Measurements from ENCODE around the gene CAPZA2.

CAPZA2 gene

GRCh38 chr7:116861717-116862116 is 670 bp upstream of the CAPZA2 start:
- in situ Hi-C loops (cut with MboI; ENCODE audit: low sequenced_read_pairs) = no loop called here

- in situ Hi-C loops (cut with MboI; ENCODE audit: low sequenced_read_pairs) = no loop called here
Observed at GRCh38 chr7:116862951-116863670, 724 bp downstream of the CAPZA2 start.

GRCh38 chr7:116863936-116864500 is 1.6 kb downstream of the CAPZA2 start:
- in situ Hi-C loops (cut with MboI; ENCODE audit: low sequenced_read_pairs) = no loop called here

- in situ Hi-C loops (cut with MboI; ENCODE audit: low sequenced_read_pairs) = no loop called here
Observed at GRCh38 chr7:116871061-116871700, 8.8 kb downstream of the CAPZA2 start.

- in situ Hi-C loops (cut with MboI; ENCODE audit: low sequenced_read_pairs) = no loop called here
Observed at GRCh38 chr7:116872026-116872425, 9.6 kb downstream of the CAPZA2 start.

GRCh38 chr7:116873619-116874018 is 11.2 kb downstream of the CAPZA2 start:
- in situ Hi-C loops (cut with MboI; ENCODE audit: low sequenced_read_pairs) = no loop called here

GRCh38 chr7:116876664-116877442 is 14.5 kb downstream of the CAPZA2 start:
- in situ Hi-C loops (cut with MboI; ENCODE audit: low sequenced_read_pairs) = no loop called here

DNA sequence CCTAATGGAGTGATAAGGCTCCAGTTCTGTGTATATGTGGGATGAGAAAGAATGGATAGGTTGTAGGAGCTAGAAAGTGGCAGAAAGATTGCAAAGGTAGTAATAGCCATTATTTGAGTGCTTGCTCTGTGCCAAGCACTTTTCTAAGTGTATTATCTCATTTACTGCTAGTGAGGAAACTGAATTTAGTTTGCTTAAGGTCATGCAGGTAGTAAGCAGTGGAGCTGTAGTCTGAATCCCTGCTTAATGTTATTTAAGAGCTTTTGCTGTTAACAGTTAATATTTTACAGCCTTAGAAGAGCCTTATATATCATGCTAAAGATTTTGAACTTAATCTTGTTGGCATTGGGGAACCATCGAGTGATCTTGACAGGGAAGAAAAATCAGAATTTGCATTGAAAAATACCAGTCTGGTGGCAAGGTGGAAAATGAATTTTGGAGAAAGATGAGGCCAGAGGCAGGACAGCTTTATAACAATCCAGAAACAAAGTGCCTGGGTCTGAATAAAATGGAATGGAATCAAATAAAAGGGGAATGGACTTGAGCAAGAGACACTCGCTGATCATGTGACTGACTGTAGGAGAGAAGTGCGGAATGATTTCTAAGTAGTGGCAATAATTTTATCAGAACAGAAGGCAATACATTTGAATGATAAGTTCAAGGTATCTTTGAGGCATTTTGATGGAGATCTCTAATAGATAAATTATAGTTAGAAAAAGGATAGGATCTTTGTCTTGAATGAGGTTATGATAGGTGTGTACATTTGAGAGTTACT is 15.2 kb downstream of the CAPZA2 start:
- in situ Hi-C loops (cut with MboI; ENCODE audit: low sequenced_read_pairs) = no loop called here

DNA sequence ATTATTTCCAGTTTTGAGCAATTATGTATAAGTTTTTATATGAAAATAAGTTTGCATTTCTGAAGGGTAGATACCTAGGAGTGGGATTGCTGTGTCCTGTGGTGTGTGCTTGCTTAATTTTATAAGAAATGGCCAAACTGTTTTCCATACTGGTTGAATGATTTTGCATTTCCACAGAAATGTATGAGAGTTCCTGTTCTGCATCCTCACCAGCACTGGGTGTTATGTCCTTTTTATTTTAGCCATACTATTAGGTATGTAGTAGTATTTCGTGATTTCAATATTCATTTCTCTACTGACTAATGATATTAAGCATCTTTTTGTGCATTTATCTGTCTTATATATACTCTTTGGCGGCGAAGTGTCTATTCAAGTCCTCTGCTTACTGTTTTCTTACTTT is 22.3 kb downstream of the CAPZA2 start:
- in situ Hi-C loops (cut with MboI; ENCODE audit: low sequenced_read_pairs) = no loop called here

GRCh38 chr7:116885724-116886123 is 23.3 kb downstream of the CAPZA2 start:
- in situ Hi-C loops (cut with MboI; ENCODE audit: low sequenced_read_pairs) = no loop called here

- in situ Hi-C loops (cut with MboI; ENCODE audit: low sequenced_read_pairs) = no loop called here
Observed at GRCh38 chr7:116886543-116887156, 24.3 kb downstream of the CAPZA2 start.

- in situ Hi-C loops (cut with MboI; ENCODE audit: low sequenced_read_pairs) = no loop called here
Observed at GRCh38 chr7:116888895-116889294, 26.5 kb downstream of the CAPZA2 start.

DNA sequence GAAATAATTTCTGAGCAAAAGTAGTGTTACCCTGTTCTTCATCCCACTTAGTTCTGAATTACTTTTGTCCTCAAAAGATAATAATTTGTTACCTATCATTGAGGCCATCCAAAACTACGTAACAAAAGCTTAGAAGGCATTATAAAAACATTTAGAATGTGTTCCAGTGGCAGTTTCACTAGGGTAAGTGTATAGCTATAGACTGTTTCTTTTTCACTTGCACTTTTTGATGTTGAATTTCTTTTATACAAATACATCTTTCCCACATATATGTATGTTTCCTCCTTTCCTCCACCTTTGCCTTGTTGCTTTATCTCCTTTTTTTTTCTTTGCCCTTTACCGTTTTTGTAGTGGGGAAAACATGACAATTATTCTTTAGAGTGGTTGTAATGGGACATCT is 33.5 kb downstream of the CAPZA2 start:
- in situ Hi-C loops (cut with MboI; ENCODE audit: low sequenced_read_pairs) = no loop called here

DNA sequence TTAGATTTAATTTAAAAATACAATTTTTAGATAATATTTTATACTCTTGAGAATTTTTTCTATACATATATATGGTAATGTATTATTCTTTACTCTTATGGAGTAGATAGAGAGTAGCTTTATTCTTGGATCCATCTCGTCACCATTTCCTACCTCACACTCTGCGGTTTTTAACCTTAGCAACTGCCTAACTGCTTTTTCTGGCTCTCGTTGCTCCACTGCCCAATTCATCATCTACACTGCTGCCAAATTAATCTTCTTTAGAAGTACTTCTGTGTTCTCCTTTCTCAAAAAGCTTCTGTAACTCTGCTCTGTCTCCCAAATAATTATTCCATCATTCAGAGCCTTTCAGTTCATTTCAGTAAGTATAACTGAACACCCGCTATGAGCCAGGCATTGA is 35.3 kb downstream of the CAPZA2 start:
- in situ Hi-C loops (cut with MboI; ENCODE audit: low sequenced_read_pairs) = no loop called here

DNA sequence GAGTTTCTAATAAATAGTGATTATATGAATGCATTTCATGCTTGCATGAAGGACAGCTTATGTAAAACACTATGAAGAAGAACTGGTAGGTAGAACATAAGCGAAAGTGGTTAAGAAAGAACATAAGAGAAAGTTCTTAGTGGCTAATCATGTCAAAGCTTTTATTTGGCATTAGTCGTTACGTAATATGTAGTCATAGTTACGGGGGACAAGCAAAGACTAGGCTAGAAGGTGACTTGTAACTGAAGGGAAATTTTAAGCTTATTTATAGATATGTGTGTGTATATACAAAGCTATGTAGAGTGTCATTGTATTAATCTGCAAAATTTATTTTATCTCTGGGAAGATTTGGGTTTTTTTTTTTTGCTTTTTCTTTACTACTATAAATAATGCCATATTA is 36.9 kb downstream of the CAPZA2 start:
- in situ Hi-C loops (cut with MboI; ENCODE audit: low sequenced_read_pairs) = no loop called here

DNA sequence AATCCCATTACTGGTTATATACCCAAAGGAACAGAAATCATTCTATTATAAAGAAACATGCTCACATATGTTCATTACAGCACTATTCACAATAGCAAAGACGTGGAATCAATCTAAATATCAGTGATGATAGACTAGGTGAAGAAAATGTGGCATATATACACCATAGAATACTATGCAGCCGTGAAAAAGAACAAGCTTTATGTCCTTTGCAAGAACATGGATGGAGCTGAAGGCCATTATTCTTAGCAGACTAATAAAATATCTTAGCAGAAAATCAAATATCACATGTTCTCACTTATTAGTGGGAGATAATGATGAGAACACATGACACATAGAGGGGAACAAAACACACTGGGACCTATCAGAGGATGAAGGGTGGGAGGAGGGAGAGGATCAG is 38.8 kb downstream of the CAPZA2 start:
- in situ Hi-C loops (cut with MboI; ENCODE audit: low sequenced_read_pairs) = no loop called here

GRCh38 chr7:116902867-116903266 is 40.5 kb downstream of the CAPZA2 start:
- in situ Hi-C loops (cut with MboI; ENCODE audit: low sequenced_read_pairs) = no loop called here

DNA sequence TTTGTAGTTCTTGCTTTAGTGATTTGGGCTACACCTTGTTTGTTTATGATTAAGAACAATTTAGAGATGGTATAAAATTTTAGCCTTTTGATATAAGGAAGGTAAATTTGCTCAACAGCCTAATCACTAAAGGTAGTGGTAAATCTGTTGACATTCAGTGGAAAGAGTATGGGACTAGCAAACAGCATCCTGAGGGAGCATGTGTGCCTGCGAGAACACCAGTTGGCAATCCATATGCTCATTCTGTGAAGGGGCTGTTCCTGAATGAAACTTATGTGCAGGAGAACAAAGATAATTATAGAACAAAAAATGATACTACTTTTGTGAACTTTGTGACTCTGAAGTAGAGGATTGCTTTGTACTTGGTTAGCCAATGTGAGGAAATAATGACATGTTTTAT is 44.0 kb downstream of the CAPZA2 start:
- in situ Hi-C loops (cut with MboI; ENCODE audit: low sequenced_read_pairs) = no loop called here

GRCh38 chr7:116910383-116910782 is 48.0 kb downstream of the CAPZA2 start:
- in situ Hi-C loops (cut with MboI; ENCODE audit: low sequenced_read_pairs) = no loop called here

GRCh38 chr7:116911801-116912200 is 49.4 kb downstream of the CAPZA2 start:
- in situ Hi-C loops (cut with MboI; ENCODE audit: low sequenced_read_pairs) = no loop called here
